Mammary epithelial cell (primary cell): ENCODE results near the gene PIEZO2.

Experiments
- EZH2 ChIP-seq: IDR thresholded peaks from 2 replicates; pipeline ENCODE4 v1.6.1; 2012; ENCODE audit warnings: low read length, inconsistent platforms, borderline replicate concordance
- TF ChIP-seq, protein P1 (sequence below), 2 donors: IDR thresholded peaks in 1 of 2; conservative IDR thresholded peaks in 1 of 2; 2 replicates each; pipeline ENCODE4 v1.5.1; 2011 to 2012; ENCODE audit warnings: inconsistent platforms in 2 of 2, low read length in 2 of 2, mild to moderate bottlenecking in 2 of 2, control low read depth in 1 of 2, low read depth in 1 of 2; ENCODE audit not compliant: insufficient read depth in 1 of 2; ENCODE audit errors: extremely low read depth in 1 of 2

GRCh38 chr18:11124054-11124453, 25.3 kb downstream of the PIEZO2 start:
- no peak for TF ChIP-seq EZH2
- TF ChIP-seq, protein P1, sequence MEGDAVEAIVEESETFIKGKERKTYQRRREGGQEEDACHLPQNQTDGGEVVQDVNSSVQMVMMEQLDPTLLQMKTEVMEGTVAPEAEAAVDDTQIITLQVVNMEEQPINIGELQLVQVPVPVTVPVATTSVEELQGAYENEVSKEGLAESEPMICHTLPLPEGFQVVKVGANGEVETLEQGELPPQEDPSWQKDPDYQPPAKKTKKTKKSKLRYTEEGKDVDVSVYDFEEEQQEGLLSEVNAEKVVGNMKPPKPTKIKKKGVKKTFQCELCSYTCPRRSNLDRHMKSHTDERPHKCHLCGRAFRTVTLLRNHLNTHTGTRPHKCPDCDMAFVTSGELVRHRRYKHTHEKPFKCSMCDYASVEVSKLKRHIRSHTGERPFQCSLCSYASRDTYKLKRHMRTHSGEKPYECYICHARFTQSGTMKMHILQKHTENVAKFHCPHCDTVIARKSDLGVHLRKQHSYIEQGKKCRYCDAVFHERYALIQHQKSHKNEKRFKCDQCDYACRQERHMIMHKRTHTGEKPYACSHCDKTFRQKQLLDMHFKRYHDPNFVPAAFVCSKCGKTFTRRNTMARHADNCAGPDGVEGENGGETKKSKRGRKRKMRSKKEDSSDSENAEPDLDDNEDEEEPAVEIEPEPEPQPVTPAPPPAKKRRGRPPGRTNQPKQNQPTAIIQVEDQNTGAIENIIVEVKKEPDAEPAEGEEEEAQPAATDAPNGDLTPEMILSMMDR (conservative IDR thresholded peaks at IDR 0.05 in 1 of 2, IDR thresholded peaks at IDR 0.05 in 1 of 2; ENCODE audit: extremely low read depth in 1 of 2, insufficient read depth in 1 of 2, low read depth in 1 of 2, low read length in 2 of 2), result no peak
